Measurements from ENCODE around the gene MYL6B. TPM values are rescaled to one million over a fixed set of nuclear protein-coding genes. Genes with fewer than 3 reads are reported as not detected.

MYL6B gene
- total and polyA plus RNA-seq, 2 experiments from 2014 or later, result 96.9 to 164 TPM

DNA sequence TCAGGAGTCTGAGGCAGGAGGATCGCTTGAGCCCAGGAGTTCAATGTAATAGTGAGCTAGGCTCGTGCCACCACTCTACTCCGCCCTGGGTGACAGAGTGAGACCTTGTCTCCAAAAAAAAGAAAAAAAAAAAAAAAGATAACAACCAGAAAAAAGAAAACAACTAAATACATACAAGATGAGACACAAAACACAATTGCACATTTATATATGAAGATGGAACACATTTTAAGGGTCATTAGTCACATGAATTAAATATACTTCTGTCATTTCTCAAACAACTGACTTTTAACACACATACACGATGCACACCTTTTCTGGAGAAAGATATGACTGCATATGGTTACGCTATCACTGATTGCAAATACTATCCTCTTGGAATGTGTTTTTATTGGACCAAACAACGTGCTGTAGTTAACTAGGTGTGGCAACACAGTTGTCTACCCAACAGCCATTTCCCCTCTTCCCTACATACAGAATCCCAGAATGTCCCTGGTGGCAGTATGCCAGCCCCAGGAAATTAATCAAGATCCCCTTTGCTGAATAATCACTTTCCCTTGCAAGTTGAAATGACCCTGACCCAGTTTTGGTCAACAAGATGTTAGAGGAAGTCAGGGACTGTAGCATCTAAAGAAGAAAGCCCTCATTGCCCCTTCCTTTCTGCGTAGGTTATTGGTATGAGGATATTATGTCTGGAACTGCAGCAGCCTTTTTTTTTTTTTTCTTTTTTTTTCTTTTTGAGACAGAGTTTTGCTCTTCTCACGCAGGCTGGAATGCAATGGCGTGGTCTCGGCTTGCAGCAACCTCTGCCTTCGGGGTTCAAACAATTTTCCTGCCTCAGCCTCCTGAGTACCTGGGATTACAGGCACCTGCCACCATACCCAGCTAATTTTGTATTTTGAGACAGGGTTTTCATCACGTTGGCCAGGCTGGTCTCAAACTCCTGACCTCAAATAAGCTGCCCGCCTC is 5.6 kb upstream of the MYL6B start:
- H3K4me2 ChIP-seq, result no peak overlapping the region
- Mint-ChIP-seq H3K36me3 (ENCODE audit: low read depth) (peaks cover 42% of the 10 kb centered on the region), H3K27ac (no peak overlapping the region), H3K4me1 (peaks cover 5% of the 10 kb centered on the region; the same call in 2 of the 3 replicates), H3K27me3 (ENCODE audit: insufficient read depth, low read depth, poor library complexity) (peaks cover 1% of the 10 kb centered on the region), H3K9me3 (no peaks in the 10 kb centered on the region), H3K4me3 (no peak overlapping the region)
- no peak overlapping the region for H3K4me3 ChIP-seq
- H3K79me2 ChIP-seq (replicated peaks; ENCODE audit: insufficient read depth), result no peaks in the 10 kb centered on the region
- peaks cover 27% of the 10 kb centered on the region for H3K36me3 ChIP-seq (ENCODE audit: insufficient read depth)
- no peak for ATAC-seq
- peaks cover 5% of the 10 kb centered on the region; the same call in 1 of the 2 replicates for H3K4me1 ChIP-seq (ENCODE audit: insufficient read depth)
- H3K27ac ChIP-seq (ENCODE audit: low read depth), result no peak overlapping the region
- no peak for DNase-seq (ENCODE audit: low spot score)
- TF ChIP-seq POLR2AphosphoS5 (IDR thresholded peaks at IDR 0.05; ENCODE audit: low read depth) (no peak), ZNF462 (CRISPR knock-in tag; IDR thresholded peaks at IDR 0.05) (no peak), CREB1 (CRISPR knock-in tag; IDR thresholded peaks at IDR 0.05; ENCODE audit: low read depth) (no peak), EZH2phosphoT487 (IDR thresholded peaks at IDR 0.05; ENCODE audit: unreplicated experiment) (no peak), REST (IDR thresholded peaks at IDR 0.05; ENCODE audit: unreplicated experiment) (no peak), ZNF331 (CRISPR knock-in tag; IDR thresholded peaks at IDR 0.05; ENCODE audit: low read depth) (no peak), JUNB (IDR thresholded peaks at IDR 0.05; ENCODE audit: unreplicated experiment) (no peak), STAT1 (IDR thresholded peaks at IDR 0.05; ENCODE audit: unreplicated experiment) (no peak), EZH2 (IDR thresholded peaks at IDR 0.05; ENCODE audit: low read depth, unreplicated experiment) (no peak), ZNF114 (CRISPR knock-in tag; IDR thresholded peaks at IDR 0.05) (no peak), NANOG (IDR thresholded peaks at IDR 0.05; ENCODE audit: borderline replicate concordance) (no peak)
- TF ChIP-seq, protein P1, sequence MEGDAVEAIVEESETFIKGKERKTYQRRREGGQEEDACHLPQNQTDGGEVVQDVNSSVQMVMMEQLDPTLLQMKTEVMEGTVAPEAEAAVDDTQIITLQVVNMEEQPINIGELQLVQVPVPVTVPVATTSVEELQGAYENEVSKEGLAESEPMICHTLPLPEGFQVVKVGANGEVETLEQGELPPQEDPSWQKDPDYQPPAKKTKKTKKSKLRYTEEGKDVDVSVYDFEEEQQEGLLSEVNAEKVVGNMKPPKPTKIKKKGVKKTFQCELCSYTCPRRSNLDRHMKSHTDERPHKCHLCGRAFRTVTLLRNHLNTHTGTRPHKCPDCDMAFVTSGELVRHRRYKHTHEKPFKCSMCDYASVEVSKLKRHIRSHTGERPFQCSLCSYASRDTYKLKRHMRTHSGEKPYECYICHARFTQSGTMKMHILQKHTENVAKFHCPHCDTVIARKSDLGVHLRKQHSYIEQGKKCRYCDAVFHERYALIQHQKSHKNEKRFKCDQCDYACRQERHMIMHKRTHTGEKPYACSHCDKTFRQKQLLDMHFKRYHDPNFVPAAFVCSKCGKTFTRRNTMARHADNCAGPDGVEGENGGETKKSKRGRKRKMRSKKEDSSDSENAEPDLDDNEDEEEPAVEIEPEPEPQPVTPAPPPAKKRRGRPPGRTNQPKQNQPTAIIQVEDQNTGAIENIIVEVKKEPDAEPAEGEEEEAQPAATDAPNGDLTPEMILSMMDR (conservative IDR thresholded peaks at IDR 0.05; ENCODE audit: low read depth in 2 of 2), result no peak
- TF ChIP-seq, protein P2, sequence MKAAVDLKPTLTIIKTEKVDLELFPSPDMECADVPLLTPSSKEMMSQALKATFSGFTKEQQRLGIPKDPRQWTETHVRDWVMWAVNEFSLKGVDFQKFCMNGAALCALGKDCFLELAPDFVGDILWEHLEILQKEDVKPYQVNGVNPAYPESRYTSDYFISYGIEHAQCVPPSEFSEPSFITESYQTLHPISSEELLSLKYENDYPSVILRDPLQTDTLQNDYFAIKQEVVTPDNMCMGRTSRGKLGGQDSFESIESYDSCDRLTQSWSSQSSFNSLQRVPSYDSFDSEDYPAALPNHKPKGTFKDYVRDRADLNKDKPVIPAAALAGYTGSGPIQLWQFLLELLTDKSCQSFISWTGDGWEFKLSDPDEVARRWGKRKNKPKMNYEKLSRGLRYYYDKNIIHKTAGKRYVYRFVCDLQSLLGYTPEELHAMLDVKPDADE (IDR thresholded peaks at IDR 0.05), result no peak
- H3F3A ChIP-seq (replicated peaks; ENCODE audit: low read depth), result peaks cover 17% of the 10 kb centered on the region
- no peaks in the 10 kb centered on the region for H3K27me3 ChIP-seq (ENCODE audit: insufficient read depth)
- no peaks in the 10 kb centered on the region for H3K9me2 ChIP-seq (ENCODE audit: insufficient read depth)
- no peaks in the 10 kb centered on the region; the same call in 1 of the 2 replicates for H4K20me1 ChIP-seq (replicated peaks; ENCODE audit: insufficient read depth)
- H2AFZ ChIP-seq, result no peak overlapping the region

Data from GM23338 (cell line).